ENCODE results near the gene BIN1. TPM values are rescaled to one million over a fixed set of nuclear protein-coding genes. Genes with fewer than 3 reads are reported as not detected.

The BIN1 gene
- total and polyA plus RNA-seq, 8 donors: 13.3 to 21.3 (median 16.2) TPM

DNA sequence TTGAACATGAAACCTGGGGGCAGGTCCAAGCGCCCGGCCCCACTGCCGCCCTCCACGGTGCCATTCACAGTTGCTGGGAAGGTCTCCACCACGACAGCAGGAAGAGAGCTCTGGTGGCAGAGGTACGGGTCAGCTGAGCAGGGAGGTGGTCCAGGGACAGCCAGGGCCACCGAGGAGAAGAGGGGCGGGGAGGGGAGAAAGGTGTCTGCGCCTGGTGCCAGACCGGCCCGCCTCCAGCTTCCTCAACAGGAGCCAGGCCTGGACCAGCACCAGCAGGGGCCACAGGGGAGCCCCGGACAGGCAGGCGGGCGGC lies 56.2 kb downstream of the BIN1 start:
- 78 to 79% methylated on average over 13 to 14 of the region's 14 CpGs for WGBS, 2 donors
- no peak for FAIRE-seq
- Histone ChIP-seq H3K4me3 (no peak overlapping the region), H3K36me3 (no peaks in the 10 kb centered on the region), H3K9me3 (no peaks in the 10 kb centered on the region), H3K27me3 (no peaks in the 10 kb centered on the region), H3K4me1 (no peaks in the 10 kb centered on the region), H3K27ac (no peak overlapping the region)
- TF ChIP-seq, protein P1, sequence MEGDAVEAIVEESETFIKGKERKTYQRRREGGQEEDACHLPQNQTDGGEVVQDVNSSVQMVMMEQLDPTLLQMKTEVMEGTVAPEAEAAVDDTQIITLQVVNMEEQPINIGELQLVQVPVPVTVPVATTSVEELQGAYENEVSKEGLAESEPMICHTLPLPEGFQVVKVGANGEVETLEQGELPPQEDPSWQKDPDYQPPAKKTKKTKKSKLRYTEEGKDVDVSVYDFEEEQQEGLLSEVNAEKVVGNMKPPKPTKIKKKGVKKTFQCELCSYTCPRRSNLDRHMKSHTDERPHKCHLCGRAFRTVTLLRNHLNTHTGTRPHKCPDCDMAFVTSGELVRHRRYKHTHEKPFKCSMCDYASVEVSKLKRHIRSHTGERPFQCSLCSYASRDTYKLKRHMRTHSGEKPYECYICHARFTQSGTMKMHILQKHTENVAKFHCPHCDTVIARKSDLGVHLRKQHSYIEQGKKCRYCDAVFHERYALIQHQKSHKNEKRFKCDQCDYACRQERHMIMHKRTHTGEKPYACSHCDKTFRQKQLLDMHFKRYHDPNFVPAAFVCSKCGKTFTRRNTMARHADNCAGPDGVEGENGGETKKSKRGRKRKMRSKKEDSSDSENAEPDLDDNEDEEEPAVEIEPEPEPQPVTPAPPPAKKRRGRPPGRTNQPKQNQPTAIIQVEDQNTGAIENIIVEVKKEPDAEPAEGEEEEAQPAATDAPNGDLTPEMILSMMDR (IDR thresholded peaks at IDR 0.05): no peak
- DNase-seq: peak in 1 of 6 donors; percentile 53
- intact Hi-C loops (cut with DNase I): no loop called here
- no peak for ATAC-seq

DNA sequence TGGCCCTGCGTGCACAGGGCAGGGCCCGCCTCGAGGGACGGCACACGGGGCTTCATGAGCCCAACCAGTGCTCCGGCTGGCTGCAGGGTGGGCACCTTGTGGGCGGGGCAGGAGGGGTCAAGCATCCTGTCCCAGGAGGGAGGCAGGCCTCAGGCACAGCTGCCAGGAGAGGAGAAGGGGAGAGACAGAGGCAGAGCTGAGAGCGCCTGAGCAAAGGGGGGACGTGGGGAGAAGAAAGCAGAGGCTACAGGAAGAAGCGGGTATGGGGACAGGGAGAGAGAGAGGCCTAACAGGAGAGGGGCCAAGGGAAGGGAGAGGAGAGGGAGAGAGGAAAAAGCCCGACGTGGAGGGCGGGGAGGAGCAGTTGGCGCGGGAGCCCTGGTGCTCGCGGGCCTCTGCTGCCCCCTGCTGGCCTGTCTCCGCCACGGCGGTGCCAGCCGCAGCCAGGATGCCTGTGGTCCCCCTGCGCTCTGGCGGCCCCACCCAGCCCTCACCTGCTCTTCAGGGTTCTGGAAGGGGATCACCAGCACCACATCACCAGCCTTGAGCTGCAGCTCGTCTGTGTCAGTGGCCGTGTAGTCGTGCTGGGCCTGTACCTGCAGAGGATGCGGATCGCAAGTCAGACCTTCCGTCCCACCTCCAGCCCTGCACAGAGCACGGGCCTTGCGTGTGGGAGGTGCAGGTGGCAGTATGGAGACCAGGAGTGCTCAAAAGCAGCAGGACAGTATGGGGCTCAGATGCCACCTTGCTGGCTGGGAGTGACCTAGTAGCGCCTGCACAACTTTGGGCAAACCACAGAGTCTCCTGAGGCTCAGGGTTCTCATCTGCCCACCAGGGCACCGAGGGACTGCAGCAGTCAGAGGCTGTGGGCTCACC lies 56.8 kb downstream of the BIN1 start:
- intact Hi-C loops (cut with DNase I): no loop called here
- H3K4me1 ChIP-seq: no peaks in the 10 kb centered on the region
- TF ChIP-seq, protein P1 (IDR thresholded peaks at IDR 0.05): peak; percentile 92 to 97 (median 97)
- 34 to 35% methylated on average over 28 to 33 of the region's 33 CpGs for WGBS, 2 donors
- no peak overlapping the region for H3K4me3 ChIP-seq
- no peak for FAIRE-seq
- H3K9me3 ChIP-seq: no peaks in the 10 kb centered on the region
- peak in 5 of 6 donors; percentile 41 to 89 (median 72) for DNase-seq
- H3K27me3 ChIP-seq: no peaks in the 10 kb centered on the region
- ATAC-seq: peak; percentile 46 to 75 (median 70)
- H3K27ac ChIP-seq: no peak overlapping the region
- no peaks in the 10 kb centered on the region for H3K36me3 ChIP-seq

DNA sequence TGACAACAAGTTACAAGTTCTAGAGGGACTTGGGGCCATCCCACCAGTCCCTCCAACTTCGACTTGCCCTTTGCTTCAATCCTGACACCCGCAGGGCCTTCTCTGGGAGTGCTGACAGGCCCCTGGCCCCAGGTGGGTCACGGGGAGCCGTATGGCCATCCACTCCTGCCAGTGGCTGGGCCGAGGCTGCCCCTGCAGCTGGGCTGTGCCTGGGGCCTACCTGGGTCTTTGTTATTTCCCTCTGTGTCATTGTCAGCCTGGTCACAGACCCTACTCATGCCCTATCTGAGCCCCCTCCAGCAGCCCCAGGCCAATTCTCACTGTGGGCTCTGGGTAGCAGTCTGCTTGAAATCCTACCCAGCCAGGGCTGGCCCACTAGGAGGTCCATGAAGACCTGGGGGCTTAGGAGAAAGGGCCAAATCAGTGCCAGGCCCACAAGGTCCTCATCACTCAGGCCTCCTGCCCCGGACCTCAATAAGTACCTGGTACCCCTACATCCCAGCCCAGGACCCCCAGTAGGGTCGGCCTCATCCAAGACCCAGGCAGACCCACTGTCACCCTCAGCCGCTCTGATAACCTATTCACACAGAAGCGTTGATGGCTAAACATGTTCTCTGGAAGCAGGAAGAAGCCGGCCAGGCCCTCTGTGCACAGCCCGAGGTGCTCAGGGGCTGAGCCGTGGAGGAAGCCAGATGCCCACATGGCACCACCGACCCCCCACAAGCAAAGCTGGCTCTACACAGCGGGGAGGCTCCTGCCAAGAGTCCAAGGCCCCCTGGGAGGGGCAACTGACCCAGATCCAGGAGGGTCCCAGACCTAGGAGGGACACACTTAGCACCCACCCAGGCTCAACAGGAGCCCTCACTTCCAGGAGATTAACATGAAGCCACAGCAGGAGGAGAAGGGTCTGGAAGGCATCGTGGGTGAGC lies 57.7 kb downstream of the BIN1 start:
- ATAC-seq (no peak), DNase-seq (peak in 3 of 6 donors; percentile 28 to 79 (median 52)), FAIRE-seq (no peak)
- 83 to 88% methylated on average over 15 of the region's 15 CpGs for WGBS, 2 donors
- H3K4me1 ChIP-seq: no peaks in the 10 kb centered on the region
- no peak overlapping the region for H3K27ac ChIP-seq
- TF ChIP-seq, protein P1 (IDR thresholded peaks at IDR 0.05): no peak
- H3K9me3 ChIP-seq: no peaks in the 10 kb centered on the region
- H3K4me3 ChIP-seq: no peak overlapping the region
- no peaks in the 10 kb centered on the region for H3K36me3 ChIP-seq
- intact Hi-C loops (cut with DNase I): no loop called here
- H3K27me3 ChIP-seq: no peaks in the 10 kb centered on the region

DNA sequence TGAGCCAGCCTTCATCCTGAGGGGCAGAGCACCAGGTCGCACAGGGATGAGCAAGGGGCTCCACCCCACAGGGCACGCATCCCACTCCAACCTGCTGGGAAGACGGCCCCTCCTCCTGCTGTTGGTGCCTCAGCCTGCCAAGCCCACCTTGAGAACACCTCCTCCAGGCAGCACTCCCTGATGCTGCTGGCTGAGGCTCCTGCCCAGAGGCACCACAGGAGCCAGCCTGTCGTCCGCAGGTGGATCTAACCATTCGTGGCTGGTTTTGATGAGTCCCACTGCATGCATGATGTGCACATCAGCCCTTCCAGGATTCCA lies 58.4 kb downstream of the BIN1 start:
- Histone ChIP-seq H3K4me3 (no peak overlapping the region), H3K9me3 (no peaks in the 10 kb centered on the region), H3K27ac (no peak overlapping the region), H3K27me3 (no peaks in the 10 kb centered on the region), H3K36me3 (no peaks in the 10 kb centered on the region), H3K4me1 (no peaks in the 10 kb centered on the region)
- 95% methylated on average over 6 of the region's 6 CpGs for WGBS, 2 donors
- TF ChIP-seq, protein P1 (IDR thresholded peaks at IDR 0.05): no peak
- ATAC-seq (no peak), DNase-seq (peak in 2 of 6 donors; percentile 37 to 51), FAIRE-seq (no peak)
- intact Hi-C loops (cut with DNase I): no loop called here
